ENCODE measurements around the gene WDR45B.

DNA sequence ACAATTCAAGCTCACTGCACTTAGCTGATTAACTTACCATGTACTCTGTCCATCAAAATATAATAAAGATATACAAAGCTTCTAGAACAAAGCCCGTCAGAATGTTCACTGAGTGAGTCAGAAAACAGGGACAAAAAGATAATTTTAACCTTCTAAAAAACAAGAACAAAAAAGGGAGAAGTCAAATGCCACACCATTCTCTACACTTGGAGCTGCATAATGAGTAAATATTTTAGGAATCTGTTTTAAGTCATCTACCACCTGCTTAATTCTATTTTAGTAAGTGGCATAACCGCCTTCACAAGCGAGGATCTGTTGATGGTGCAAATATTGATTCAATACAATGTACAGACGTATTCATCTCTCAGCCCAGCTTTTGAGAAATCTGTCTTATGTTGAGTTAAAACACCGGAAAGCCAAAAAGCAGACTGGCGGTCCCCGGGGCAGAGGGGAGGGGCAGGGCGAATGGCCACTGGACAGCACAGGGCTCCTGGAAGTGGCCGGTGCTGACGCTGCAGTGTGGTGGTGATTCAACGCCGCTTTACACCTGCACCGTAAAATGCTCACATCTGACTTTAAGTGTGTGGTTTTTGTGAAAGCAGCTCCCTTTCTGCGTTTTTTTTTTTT is 30.1 kb upstream of the WDR45B start:
- TF ChIP-seq, protein P1, sequence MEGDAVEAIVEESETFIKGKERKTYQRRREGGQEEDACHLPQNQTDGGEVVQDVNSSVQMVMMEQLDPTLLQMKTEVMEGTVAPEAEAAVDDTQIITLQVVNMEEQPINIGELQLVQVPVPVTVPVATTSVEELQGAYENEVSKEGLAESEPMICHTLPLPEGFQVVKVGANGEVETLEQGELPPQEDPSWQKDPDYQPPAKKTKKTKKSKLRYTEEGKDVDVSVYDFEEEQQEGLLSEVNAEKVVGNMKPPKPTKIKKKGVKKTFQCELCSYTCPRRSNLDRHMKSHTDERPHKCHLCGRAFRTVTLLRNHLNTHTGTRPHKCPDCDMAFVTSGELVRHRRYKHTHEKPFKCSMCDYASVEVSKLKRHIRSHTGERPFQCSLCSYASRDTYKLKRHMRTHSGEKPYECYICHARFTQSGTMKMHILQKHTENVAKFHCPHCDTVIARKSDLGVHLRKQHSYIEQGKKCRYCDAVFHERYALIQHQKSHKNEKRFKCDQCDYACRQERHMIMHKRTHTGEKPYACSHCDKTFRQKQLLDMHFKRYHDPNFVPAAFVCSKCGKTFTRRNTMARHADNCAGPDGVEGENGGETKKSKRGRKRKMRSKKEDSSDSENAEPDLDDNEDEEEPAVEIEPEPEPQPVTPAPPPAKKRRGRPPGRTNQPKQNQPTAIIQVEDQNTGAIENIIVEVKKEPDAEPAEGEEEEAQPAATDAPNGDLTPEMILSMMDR (IDR thresholded peaks at IDR 0.05): no peak
- TF ChIP-seq ZFX (IDR thresholded peaks at IDR 0.05; ENCODE audit: borderline replicate concordance): no peak
